Measurements from ENCODE around the gene RPS6KA3.

The RPS6KA3 gene

DNA sequence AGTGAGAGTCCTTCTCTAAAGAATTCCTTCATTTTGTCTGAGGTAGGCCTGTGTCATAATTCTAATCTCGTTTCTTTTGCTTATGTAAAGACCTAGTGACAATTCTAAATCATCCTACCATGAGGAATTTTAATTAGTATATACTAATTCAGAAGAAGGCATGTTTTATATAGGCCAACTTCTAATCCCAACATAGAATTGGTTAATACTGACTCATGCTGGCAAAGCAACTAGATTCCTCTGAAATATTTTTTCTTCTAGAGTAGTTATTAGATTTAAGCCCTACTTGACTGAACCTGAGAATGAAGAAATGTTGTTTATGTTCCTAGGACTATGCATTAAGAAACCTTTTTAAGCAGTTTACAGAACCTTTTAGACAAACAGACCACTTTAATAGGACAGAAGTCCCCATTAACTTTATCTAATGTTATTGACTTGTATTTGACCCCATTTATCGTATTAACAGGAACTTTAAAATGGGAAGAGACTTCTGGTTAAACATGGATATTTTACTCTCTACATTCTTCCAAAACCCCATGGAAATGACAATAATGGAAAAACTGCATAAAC, 69.0 kb downstream of the RPS6KA3 start:
- TF ChIP-seq OSR1 (CRISPR knock-in tag; IDR thresholded peaks at IDR 0.05) (no peak), ISL1 (CRISPR knock-in tag; IDR thresholded peaks at IDR 0.05) (peak; percentile 93)
- TF ChIP-seq, protein P1, sequence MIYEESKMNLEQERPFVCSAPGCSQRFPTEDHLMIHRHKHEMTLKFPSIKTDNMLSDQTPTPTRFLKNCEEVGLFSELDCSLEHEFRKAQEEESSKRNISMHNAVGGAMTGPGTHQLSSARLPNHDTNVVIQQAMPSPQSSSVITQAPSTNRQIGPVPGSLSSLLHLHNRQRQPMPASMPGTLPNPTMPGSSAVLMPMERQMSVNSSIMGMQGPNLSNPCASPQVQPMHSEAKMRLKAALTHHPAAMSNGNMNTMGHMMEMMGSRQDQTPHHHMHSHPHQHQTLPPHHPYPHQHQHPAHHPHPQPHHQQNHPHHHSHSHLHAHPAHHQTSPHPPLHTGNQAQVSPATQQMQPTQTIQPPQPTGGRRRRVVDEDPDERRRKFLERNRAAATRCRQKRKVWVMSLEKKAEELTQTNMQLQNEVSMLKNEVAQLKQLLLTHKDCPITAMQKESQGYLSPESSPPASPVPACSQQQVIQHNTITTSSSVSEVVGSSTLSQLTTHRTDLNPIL (CRISPR knock-in tag; IDR thresholded peaks at IDR 0.05; ENCODE audit: low read depth): 0 out of 2 replicates have a peak, but pooled peaks have one; percentile 33

DNA sequence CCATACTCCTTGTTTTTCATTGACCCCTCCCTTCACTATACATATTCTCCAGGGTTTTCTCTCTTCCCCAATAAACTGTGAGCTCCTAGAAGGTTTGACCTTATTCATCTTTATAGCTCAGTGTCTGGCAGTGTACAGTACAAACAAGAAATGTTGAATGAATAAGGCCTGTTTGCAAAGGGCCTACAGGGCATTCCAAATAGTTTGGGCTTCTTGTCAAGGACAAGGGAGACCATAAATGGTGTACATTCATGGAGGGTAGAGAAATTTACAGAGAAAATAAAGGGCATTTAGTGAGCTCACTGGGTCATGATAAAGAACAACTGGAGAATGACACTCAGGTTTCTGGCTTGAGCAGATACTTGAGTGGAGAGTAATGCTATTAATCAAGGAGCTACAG, 77.5 kb downstream of the RPS6KA3 start:
- TF ChIP-seq ARNTL (CRISPR knock-in tag; IDR thresholded peaks at IDR 0.05; ENCODE audit: borderline replicate concordance, low read depth) (no peak), CSDC2 (CRISPR knock-in tag; IDR thresholded peaks at IDR 0.05) (no peak), TOX (CRISPR knock-in tag; IDR thresholded peaks at IDR 0.05; ENCODE audit: borderline replicate concordance) (no peak), ZFP30 (CRISPR knock-in tag; IDR thresholded peaks at IDR 0.05) (no peak), ZNF8 (CRISPR knock-in tag; IDR thresholded peaks at IDR 0.05) (no peak), ISL1 (CRISPR knock-in tag; IDR thresholded peaks at IDR 0.05) (no peak), PPARA (CRISPR knock-in tag; IDR thresholded peaks at IDR 0.05; ENCODE audit: borderline replicate concordance) (no peak), OSR1 (CRISPR knock-in tag; IDR thresholded peaks at IDR 0.05) (no peak), GLIS3 (CRISPR knock-in tag; IDR thresholded peaks at IDR 0.05) (no peak)
- TF ChIP-seq, protein P1 (CRISPR knock-in tag; IDR thresholded peaks at IDR 0.05; ENCODE audit: low read depth): no peak
- TF ChIP-seq, protein P2, sequence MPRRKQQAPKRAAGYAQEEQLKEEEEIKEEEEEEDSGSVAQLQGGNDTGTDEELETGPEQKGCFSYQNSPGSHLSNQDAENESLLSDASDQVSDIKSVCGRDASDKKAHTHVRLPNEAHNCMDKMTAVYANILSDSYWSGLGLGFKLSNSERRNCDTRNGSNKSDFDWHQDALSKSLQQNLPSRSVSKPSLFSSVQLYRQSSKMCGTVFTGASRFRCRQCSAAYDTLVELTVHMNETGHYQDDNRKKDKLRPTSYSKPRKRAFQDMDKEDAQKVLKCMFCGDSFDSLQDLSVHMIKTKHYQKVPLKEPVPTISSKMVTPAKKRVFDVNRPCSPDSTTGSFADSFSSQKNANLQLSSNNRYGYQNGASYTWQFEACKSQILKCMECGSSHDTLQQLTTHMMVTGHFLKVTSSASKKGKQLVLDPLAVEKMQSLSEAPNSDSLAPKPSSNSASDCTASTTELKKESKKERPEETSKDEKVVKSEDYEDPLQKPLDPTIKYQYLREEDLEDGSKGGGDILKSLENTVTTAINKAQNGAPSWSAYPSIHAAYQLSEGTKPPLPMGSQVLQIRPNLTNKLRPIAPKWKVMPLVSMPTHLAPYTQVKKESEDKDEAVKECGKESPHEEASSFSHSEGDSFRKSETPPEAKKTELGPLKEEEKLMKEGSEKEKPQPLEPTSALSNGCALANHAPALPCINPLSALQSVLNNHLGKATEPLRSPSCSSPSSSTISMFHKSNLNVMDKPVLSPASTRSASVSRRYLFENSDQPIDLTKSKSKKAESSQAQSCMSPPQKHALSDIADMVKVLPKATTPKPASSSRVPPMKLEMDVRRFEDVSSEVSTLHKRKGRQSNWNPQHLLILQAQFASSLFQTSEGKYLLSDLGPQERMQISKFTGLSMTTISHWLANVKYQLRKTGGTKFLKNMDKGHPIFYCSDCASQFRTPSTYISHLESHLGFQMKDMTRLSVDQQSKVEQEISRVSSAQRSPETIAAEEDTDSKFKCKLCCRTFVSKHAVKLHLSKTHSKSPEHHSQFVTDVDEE (CRISPR knock-in tag; IDR thresholded peaks at IDR 0.05): no peak
- TF ChIP-seq, protein P3, sequence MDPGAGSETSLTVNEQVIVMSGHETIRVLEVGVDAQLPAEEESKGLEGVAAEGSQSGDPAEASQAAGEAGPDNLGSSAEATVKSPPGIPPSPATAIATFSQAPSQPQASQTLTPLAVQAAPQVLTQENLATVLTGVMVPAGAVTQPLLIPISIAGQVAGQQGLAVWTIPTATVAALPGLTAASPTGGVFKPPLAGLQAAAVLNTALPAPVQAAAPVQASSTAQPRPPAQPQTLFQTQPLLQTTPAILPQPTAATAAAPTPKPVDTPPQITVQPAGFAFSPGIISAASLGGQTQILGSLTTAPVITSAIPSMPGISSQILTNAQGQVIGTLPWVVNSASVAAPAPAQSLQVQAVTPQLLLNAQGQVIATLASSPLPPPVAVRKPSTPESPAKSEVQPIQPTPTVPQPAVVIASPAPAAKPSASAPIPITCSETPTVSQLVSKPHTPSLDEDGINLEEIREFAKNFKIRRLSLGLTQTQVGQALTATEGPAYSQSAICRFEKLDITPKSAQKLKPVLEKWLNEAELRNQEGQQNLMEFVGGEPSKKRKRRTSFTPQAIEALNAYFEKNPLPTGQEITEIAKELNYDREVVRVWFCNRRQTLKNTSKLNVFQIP (CRISPR knock-in tag; IDR thresholded peaks at IDR 0.05; ENCODE audit: borderline replicate concordance, low read depth): no peak
- TF ChIP-seq, protein P4, sequence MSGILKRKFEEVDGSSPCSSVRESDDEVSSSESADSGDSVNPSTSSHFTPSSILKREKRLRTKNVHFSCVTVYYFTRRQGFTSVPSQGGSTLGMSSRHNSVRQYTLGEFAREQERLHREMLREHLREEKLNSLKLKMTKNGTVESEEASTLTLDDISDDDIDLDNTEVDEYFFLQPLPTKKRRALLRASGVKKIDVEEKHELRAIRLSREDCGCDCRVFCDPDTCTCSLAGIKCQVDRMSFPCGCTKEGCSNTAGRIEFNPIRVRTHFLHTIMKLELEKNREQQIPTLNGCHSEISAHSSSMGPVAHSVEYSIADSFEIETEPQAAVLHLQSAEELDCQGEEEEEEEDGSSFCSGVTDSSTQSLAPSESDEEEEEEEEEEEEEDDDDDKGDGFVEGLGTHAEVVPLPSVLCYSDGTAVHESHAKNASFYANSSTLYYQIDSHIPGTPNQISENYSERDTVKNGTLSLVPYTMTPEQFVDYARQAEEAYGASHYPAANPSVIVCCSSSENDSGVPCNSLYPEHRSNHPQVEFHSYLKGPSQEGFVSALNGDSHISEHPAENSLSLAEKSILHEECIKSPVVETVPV (CRISPR knock-in tag; IDR thresholded peaks at IDR 0.05): no peak
- no peak for ATAC-seq

More for the DNA sequence above, 69.0 kb downstream of the RPS6KA3 start:
- ATAC-seq: peak; percentile 43; the same call in 2 of the 3 replicates

DNA sequence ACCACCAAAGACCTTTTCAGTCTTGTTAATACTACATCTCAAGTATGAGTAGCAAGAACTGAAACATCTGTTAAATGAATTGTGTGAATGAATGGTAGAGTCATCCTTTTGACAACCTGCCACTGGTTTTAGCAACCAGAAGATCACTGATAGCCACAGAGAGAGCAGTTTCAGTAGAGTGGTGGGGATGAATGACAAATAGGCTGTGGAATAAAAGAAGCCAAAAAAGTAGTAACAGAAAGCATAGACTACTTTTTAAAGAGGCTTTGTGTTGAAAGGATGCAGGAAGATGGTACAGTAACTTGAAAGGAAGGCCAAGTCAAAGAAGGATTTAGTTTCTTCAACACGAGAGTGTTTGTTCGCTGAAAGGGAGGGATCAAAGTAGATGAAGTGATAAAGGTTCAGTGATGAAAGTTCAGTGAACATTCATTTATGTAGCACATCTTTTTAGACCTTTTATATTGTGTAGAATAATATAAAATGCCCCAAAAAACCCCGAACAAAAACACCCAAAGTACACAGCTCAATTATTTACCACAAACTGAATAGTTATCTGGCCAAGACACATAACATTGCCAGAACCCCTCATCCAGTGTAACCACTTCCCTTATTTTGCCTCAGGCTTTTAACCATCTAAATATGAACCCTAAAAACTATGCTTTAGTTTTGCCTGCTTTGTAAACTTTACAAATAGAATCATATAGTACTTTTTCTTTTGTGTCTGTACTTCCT, 84.9 kb downstream of the RPS6KA3 start:
- no peak for ATAC-seq
- TF ChIP-seq, protein P4 (CRISPR knock-in tag; IDR thresholded peaks at IDR 0.05): no peak
- TF ChIP-seq ISL1 (CRISPR knock-in tag; IDR thresholded peaks at IDR 0.05): no peak
- no peak for TF ChIP-seq ZNF70 (CRISPR knock-in tag; IDR thresholded peaks at IDR 0.05)
- no peak for TF ChIP-seq RARB (CRISPR knock-in tag; IDR thresholded peaks at IDR 0.05)
- TF ChIP-seq ZC3H10 (CRISPR knock-in tag; IDR thresholded peaks at IDR 0.05): no peak
- no peak for TF ChIP-seq BACH2 (CRISPR knock-in tag; IDR thresholded peaks at IDR 0.05; ENCODE audit: borderline replicate concordance)
- TF ChIP-seq SNAI2 (CRISPR knock-in tag; IDR thresholded peaks at IDR 0.05): no peak
- TF ChIP-seq, protein P5, sequence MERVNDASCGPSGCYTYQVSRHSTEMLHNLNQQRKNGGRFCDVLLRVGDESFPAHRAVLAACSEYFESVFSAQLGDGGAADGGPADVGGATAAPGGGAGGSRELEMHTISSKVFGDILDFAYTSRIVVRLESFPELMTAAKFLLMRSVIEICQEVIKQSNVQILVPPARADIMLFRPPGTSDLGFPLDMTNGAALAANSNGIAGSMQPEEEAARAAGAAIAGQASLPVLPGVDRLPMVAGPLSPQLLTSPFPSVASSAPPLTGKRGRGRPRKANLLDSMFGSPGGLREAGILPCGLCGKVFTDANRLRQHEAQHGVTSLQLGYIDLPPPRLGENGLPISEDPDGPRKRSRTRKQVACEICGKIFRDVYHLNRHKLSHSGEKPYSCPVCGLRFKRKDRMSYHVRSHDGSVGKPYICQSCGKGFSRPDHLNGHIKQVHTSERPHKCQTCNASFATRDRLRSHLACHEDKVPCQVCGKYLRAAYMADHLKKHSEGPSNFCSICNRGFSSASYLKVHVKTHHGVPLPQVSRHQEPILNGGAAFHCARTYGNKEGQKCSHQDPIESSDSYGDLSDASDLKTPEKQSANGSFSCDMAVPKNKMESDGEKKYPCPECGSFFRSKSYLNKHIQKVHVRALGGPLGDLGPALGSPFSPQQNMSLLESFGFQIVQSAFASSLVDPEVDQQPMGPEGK (CRISPR knock-in tag; IDR thresholded peaks at IDR 0.05; ENCODE audit: borderline replicate concordance): no peak
- TF ChIP-seq TOX (CRISPR knock-in tag; IDR thresholded peaks at IDR 0.05; ENCODE audit: borderline replicate concordance): no peak
- no peak for TF ChIP-seq ARNTL (CRISPR knock-in tag; IDR thresholded peaks at IDR 0.05; ENCODE audit: borderline replicate concordance, low read depth)
- TF ChIP-seq TCF4 (CRISPR knock-in tag; IDR thresholded peaks at IDR 0.05; ENCODE audit: borderline replicate concordance): no peak
- no peak for TF ChIP-seq ZNF565 (CRISPR knock-in tag; conservative IDR thresholded peaks at IDR 0.05; ENCODE audit: low read depth)
